ENCODE data around the gene IMPG2.

Gene IMPG2

GRCh38 chr3:101212730-101213129 lies 107.6 kb downstream of the IMPG2 start:
- H3K27ac ChIP-seq (ENCODE audit: low read depth, low read length) = no peak overlapping the region

DNA sequence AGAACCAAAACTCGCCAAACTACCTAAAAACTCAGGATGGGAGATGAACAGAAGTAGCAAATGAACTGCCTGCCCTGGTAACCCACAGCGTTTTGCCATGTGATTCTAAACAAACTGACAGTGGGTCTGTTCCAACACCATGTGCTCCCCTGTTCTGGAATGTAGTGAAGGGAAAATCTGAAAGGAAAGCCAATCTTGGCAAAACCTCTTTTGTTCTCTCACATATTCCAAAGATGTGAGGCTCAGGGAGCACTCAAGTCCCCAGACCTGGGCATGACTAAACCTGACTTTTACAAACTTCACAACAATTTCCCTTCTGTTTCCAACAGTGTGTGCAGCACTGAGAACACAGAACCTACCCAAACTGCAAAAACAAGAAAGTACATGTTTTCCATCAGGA lies 116.1 kb downstream of the IMPG2 start:
- H3K36me3 ChIP-seq (ENCODE audit: control insufficient read depth, insufficient read depth, low read length) = no peaks in the 10 kb centered on the region
- no peaks in the 10 kb centered on the region for H3K9me3 ChIP-seq (ENCODE audit: control insufficient read depth, insufficient read depth, low read length)
- H3K4me1 ChIP-seq (ENCODE audit: control insufficient read depth, insufficient read depth, low read length) = no peaks in the 10 kb centered on the region
- H3K27me3 ChIP-seq (ENCODE audit: control insufficient read depth, insufficient read depth, low read length) = no peaks in the 10 kb centered on the region
- H3K4me3 ChIP-seq (ENCODE audit: low read depth, low read length) = no peak overlapping the region
- no peak overlapping the region for H3K9ac ChIP-seq (ENCODE audit: low read depth, low read length)
- no peak overlapping the region for H3K27ac ChIP-seq (ENCODE audit: low read depth, low read length)

More at GRCh38 chr3:101212730-101213129, 107.6 kb downstream of the IMPG2 start:
- H3K36me3 ChIP-seq (ENCODE audit: control insufficient read depth, insufficient read depth, low read length) = no peaks in the 10 kb centered on the region
- no peak overlapping the region for H3K9ac ChIP-seq (ENCODE audit: low read depth, low read length)
- no peaks in the 10 kb centered on the region for H3K27me3 ChIP-seq (ENCODE audit: control insufficient read depth, insufficient read depth, low read length)
- H3K4me3 ChIP-seq (ENCODE audit: low read depth, low read length) = no peak overlapping the region
- H3K4me1 ChIP-seq (ENCODE audit: control insufficient read depth, insufficient read depth, low read length) = no peaks in the 10 kb centered on the region
- peaks cover 24% of the 10 kb centered on the region for H3K9me3 ChIP-seq (ENCODE audit: control insufficient read depth, insufficient read depth, low read length)

DNA sequence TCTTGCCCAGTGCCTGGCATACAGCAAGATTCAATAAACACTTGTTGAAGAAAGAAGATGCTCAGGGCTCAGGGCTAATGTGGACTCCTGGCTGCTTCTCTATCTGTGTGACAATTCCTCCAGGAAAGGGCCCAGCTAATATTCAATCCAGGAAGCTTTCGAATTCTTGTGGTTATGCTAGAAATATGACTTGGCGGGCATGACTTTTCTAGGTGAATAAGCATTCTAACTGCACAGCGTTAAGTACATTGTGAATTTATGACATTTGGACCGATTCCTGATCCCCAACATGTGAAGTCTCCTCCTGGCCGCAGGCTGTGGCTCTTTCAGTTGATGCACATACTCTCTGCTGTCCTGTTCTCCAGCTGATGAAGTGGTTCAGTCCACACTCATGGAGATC lies 117.0 kb downstream of the IMPG2 start:
- H3K9me3 ChIP-seq (ENCODE audit: control insufficient read depth, insufficient read depth, low read length) = no peaks in the 10 kb centered on the region
- H3K36me3 ChIP-seq (ENCODE audit: control insufficient read depth, insufficient read depth, low read length) = no peaks in the 10 kb centered on the region
- no peak overlapping the region for H3K9ac ChIP-seq (ENCODE audit: low read depth, low read length)
- no peaks in the 10 kb centered on the region for H3K27me3 ChIP-seq (ENCODE audit: control insufficient read depth, insufficient read depth, low read length)
- no peak overlapping the region for H3K27ac ChIP-seq (ENCODE audit: low read depth, low read length)
- no peaks in the 10 kb centered on the region for H3K4me1 ChIP-seq (ENCODE audit: control insufficient read depth, insufficient read depth, low read length)
- H3K4me3 ChIP-seq (ENCODE audit: low read depth, low read length) = no peak overlapping the region

DNA sequence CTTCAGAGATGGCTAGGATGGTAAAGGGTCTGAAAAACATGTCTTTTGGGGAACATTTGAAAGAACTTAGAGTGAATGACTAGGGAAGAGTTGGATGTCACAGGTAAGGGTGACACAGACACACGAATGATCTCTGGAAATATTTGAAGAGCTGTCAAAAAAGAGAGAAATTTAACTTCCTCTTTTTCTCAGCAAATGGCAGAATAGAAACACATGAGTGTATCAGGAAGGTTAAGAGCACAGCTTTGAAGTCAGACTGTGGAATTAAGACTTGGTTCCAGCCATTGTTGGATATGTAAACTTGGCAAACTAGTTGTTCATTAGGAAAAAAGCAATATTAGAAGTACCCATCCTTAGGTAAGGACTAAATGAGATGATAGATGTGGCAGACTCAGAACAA lies 117.7 kb downstream of the IMPG2 start:
- Histone ChIP-seq H3K36me3 (ENCODE audit: control insufficient read depth, insufficient read depth, low read length) (no peaks in the 10 kb centered on the region), H3K4me1 (ENCODE audit: control insufficient read depth, insufficient read depth, low read length) (no peaks in the 10 kb centered on the region), H3K27me3 (ENCODE audit: control insufficient read depth, insufficient read depth, low read length) (no peaks in the 10 kb centered on the region), H3K4me3 (ENCODE audit: low read depth, low read length) (no peak overlapping the region), H3K27ac (ENCODE audit: low read depth, low read length) (no peak overlapping the region), H3K9ac (ENCODE audit: low read depth, low read length) (no peak overlapping the region), H3K9me3 (ENCODE audit: control insufficient read depth, insufficient read depth, low read length) (no peaks in the 10 kb centered on the region)

DNA sequence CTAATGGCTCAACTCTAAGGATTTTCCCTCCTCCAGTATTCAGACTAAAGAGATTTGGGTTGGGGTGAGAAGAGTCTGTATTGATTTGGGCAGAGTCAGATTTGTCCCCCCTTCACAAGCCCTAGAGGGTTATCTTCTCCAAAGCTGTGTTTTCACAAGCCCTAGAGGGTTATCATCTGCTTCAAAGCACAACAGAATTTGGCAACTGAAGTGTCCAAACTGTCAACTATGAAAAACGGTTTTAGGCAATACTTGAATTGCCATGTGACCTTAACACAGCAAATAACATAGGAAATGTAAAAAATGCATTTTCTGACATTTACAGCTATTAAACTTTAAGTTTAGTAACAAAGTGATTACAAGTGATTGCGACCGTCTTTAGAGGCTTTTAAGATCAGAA lies 119.9 kb downstream of the IMPG2 start:
- no peaks in the 10 kb centered on the region for H3K9me3 ChIP-seq (ENCODE audit: control insufficient read depth, insufficient read depth, low read length)
- H3K9ac ChIP-seq (ENCODE audit: low read depth, low read length) = no peak overlapping the region
- H3K4me3 ChIP-seq (ENCODE audit: low read depth, low read length) = no peak overlapping the region
- H3K27ac ChIP-seq (ENCODE audit: low read depth, low read length) = no peak overlapping the region
- H3K36me3 ChIP-seq (ENCODE audit: control insufficient read depth, insufficient read depth, low read length) = no peaks in the 10 kb centered on the region
- no peaks in the 10 kb centered on the region for H3K27me3 ChIP-seq (ENCODE audit: control insufficient read depth, insufficient read depth, low read length)
- H3K4me1 ChIP-seq (ENCODE audit: control insufficient read depth, insufficient read depth, low read length) = no peaks in the 10 kb centered on the region

DNA sequence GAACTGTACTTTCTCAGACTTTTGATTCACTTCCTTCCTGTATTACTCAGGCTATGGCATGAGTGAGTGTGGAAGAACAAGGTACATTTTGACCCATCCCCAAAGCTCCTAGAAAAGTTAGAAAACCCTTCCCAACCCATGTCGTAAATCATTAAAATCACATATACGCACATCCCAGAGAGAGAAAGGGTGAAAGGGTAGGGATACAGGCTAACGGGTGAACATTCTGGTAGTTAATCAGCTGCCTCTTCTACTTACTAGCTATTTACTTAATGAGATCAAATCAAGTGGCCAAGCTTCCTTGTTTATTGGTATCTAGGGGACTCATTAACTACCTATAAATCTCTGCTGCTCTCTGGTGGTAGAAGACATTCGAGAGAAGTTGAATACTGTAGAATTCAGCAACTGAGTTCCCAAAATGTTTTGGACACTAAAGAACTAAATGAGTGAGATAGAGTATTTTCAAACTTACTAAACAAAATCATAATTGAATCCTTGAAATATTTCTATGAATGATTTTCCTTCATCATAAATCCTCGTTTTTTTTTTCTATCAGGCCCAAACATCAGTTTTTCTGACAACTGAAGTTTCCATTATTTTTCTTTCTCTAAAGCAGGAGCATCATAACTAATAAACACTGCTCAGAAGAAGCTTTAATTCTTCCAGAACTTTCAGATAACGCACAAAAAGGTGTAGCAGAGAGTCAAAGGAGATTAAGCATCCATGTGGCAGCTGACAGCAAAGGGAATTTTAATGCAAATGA lies 124.2 kb downstream of the IMPG2 start:
- H3K27me3 ChIP-seq (ENCODE audit: control insufficient read depth, insufficient read depth, low read length) = no peaks in the 10 kb centered on the region
- no peak overlapping the region for H3K4me3 ChIP-seq (ENCODE audit: low read depth, low read length)
- no peaks in the 10 kb centered on the region for H3K9me3 ChIP-seq (ENCODE audit: control insufficient read depth, insufficient read depth, low read length)
- no peak overlapping the region for H3K27ac ChIP-seq (ENCODE audit: low read depth, low read length)
- H3K9ac ChIP-seq (ENCODE audit: low read depth, low read length) = no peak overlapping the region
- no peaks in the 10 kb centered on the region for H3K36me3 ChIP-seq (ENCODE audit: control insufficient read depth, insufficient read depth, low read length)
- H3K4me1 ChIP-seq (ENCODE audit: control insufficient read depth, insufficient read depth, low read length) = no peaks in the 10 kb centered on the region

GRCh38 chr3:101194392-101194791 lies 126.0 kb downstream of the IMPG2 start:
- Histone ChIP-seq H3K27me3 (ENCODE audit: control insufficient read depth, insufficient read depth, low read length) (no peaks in the 10 kb centered on the region), H3K36me3 (ENCODE audit: control insufficient read depth, insufficient read depth, low read length) (no peaks in the 10 kb centered on the region), H3K4me1 (ENCODE audit: control insufficient read depth, insufficient read depth, low read length) (no peaks in the 10 kb centered on the region), H3K4me3 (ENCODE audit: low read depth, low read length) (no peak overlapping the region), H3K27ac (ENCODE audit: low read depth, low read length) (no peak overlapping the region), H3K9ac (ENCODE audit: low read depth, low read length) (no peak overlapping the region), H3K9me3 (ENCODE audit: control insufficient read depth, insufficient read depth, low read length) (no peaks in the 10 kb centered on the region)

DNA sequence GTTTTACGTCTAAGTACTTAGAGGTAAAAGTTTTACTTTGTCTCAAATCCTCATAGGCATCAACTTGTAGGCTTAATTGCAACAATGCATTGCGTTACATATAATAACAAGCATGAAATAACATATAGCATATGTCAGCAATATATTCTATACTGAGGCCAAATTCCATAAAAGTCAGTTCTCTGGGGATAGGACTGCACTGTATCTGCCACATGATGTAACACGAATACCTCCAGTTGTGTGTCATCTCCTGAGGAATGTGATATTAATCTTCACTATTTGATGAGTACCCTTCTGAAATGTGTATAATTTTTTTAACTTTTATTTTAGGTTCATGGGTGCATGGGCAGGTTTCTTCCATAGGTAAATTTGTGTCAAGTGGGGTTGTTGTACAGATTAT lies 126.4 kb downstream of the IMPG2 start:
- H3K27me3 ChIP-seq (ENCODE audit: control insufficient read depth, insufficient read depth, low read length) = no peaks in the 10 kb centered on the region
- no peaks in the 10 kb centered on the region for H3K9me3 ChIP-seq (ENCODE audit: control insufficient read depth, insufficient read depth, low read length)
- H3K4me1 ChIP-seq (ENCODE audit: control insufficient read depth, insufficient read depth, low read length) = no peaks in the 10 kb centered on the region
- H3K4me3 ChIP-seq (ENCODE audit: low read depth, low read length) = no peak overlapping the region
- H3K36me3 ChIP-seq (ENCODE audit: control insufficient read depth, insufficient read depth, low read length) = no peaks in the 10 kb centered on the region
- H3K9ac ChIP-seq (ENCODE audit: low read depth, low read length) = no peak overlapping the region
- H3K27ac ChIP-seq (ENCODE audit: low read depth, low read length) = no peak overlapping the region

DNA sequence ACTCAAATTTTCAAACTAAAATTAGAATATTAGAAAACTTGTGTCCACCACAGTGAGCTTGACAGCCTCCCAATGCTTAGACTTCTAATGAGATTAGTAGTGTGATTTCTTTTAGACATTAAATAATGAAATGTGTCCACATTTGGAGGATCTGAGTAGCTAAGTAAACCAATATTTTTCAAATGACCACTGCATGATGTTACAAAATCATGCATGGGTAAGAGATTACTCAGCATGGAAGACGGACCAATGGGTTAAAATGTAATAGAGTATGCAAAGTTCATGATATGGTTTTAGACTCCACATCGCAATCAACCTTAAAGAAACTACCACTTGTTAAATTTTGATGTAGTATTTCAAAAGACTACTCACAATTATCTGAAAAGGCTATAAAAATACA lies 130.6 kb downstream of the IMPG2 start:
- H3K27ac ChIP-seq (ENCODE audit: low read depth, low read length) = no peak overlapping the region
- H3K27me3 ChIP-seq (ENCODE audit: control insufficient read depth, insufficient read depth, low read length) = no peaks in the 10 kb centered on the region
- no peaks in the 10 kb centered on the region for H3K4me1 ChIP-seq (ENCODE audit: control insufficient read depth, insufficient read depth, low read length)
- no peaks in the 10 kb centered on the region for H3K9me3 ChIP-seq (ENCODE audit: control insufficient read depth, insufficient read depth, low read length)
- H3K4me3 ChIP-seq (ENCODE audit: low read depth, low read length) = no peak overlapping the region
- H3K36me3 ChIP-seq (ENCODE audit: control insufficient read depth, insufficient read depth, low read length) = no peaks in the 10 kb centered on the region
- H3K9ac ChIP-seq (ENCODE audit: low read depth, low read length) = no peak overlapping the region

DNA sequence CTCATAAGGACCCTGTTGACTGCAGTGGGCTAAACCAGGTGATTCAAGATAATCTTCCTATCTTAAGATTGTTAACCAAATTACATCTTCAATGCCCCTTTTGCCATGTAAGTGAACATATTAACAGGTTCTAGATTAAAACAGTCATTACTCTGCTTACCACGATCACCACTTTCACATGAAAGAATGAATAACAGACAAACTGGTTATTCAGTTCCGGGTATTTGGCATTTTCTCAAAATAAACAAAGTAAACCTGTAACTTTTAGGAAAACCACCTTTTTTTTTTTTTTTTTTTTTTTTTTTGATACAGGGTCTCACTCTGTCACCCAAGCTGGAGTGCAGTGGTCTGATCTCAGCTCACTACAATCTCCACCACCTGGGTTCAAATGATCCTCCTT lies 131.2 kb downstream of the IMPG2 start:
- Histone ChIP-seq H3K4me1 (ENCODE audit: control insufficient read depth, insufficient read depth, low read length) (no peaks in the 10 kb centered on the region), H3K36me3 (ENCODE audit: control insufficient read depth, insufficient read depth, low read length) (no peaks in the 10 kb centered on the region), H3K9ac (ENCODE audit: low read depth, low read length) (no peak overlapping the region), H3K9me3 (ENCODE audit: control insufficient read depth, insufficient read depth, low read length) (no peaks in the 10 kb centered on the region), H3K4me3 (ENCODE audit: low read depth, low read length) (no peak overlapping the region), H3K27ac (ENCODE audit: low read depth, low read length) (no peak overlapping the region), H3K27me3 (ENCODE audit: control insufficient read depth, insufficient read depth, low read length) (no peaks in the 10 kb centered on the region)

DNA sequence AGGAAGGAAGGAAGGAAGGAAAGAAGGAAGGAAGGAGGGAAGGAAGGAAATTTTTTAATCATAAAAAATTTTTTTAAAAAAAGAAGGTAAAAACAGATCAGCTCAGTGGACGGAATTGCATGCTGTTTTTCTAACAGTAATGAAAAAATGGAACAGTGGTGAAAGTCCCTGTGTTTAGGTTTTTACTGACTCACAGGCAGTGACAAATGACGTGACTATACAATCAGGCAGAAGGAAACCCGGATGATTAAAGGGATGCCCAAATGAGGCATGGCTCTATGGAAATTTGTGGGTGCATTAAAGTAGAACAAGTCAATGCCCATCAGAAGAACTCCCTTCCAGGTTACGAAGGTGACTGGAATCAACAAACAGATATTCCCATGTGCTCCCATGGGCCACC lies 135.0 kb downstream of the IMPG2 start:
- H3K27me3 ChIP-seq (ENCODE audit: control insufficient read depth, insufficient read depth, low read length) = no peaks in the 10 kb centered on the region
- no peak overlapping the region for H3K9ac ChIP-seq (ENCODE audit: low read depth, low read length)
- H3K27ac ChIP-seq (ENCODE audit: low read depth, low read length) = no peak overlapping the region
- no peaks in the 10 kb centered on the region for H3K4me1 ChIP-seq (ENCODE audit: control insufficient read depth, insufficient read depth, low read length)
- no peaks in the 10 kb centered on the region for H3K9me3 ChIP-seq (ENCODE audit: control insufficient read depth, insufficient read depth, low read length)
- no peak overlapping the region for H3K4me3 ChIP-seq (ENCODE audit: low read depth, low read length)
- no peaks in the 10 kb centered on the region for H3K36me3 ChIP-seq (ENCODE audit: control insufficient read depth, insufficient read depth, low read length)

Measured in HUES48 (cell line).